Measurements from ENCODE around the gene KRT14. TPM values are rescaled to one million over a fixed set of nuclear protein-coding genes. Genes with fewer than 3 reads are reported as not detected.

KRT14 gene
- total RNA-seq, 1 donor from 2014 or later: not detected

GRCh38 chr17:41567317-41567716 is 19.4 kb downstream of the KRT14 start:
- no peak for DNase-seq (ENCODE audit: low read depth)

GRCh38 chr17:41565338-41565737 is 21.4 kb downstream of the KRT14 start:
- no peak for DNase-seq (ENCODE audit: low read depth)
- H3K4me3 ChIP-seq (ENCODE audit: low read depth, low read length): no peak overlapping the region
- TF ChIP-seq CTCF (conservative IDR thresholded peaks at IDR 0.05; ENCODE audit: low read depth, low read length): no peak

More at GRCh38 chr17:41567317-41567716, 19.4 kb downstream of the KRT14 start:
- no peak overlapping the region for H3K4me3 ChIP-seq (ENCODE audit: low read depth, low read length)
- no peak for TF ChIP-seq CTCF (conservative IDR thresholded peaks at IDR 0.05; ENCODE audit: low read depth, low read length)

DNA sequence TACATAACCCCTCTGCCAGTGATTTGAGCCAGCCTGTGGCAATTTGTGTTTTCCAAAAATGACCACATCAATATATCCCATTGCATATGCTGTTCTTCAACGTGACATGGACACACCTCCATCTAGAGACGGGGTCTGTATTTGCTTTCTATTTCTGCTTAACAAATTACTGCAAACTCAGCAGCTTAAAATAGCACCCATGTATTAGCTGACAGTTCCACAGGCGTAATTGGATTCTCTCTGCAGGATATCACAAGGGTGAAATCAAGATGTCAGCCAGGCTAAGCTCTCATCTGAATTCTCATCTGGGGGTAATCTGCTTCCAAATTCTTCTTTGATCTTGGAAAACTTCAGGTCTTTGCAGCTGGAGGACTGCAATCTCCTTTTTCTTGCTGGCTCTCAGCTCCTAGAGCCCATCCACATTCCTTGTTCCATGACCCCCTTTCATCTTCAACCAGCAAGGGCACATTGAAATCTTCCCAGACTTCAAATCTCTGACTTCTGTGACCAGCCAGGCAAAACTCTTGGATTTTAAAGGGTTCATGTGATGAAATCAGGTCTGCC is 23.0 kb downstream of the KRT14 start:
- no peak for DNase-seq (ENCODE audit: low read depth)
- no peak overlapping the region for H3K4me3 ChIP-seq (ENCODE audit: low read depth, low read length)
- no peak for TF ChIP-seq CTCF (conservative IDR thresholded peaks at IDR 0.05; ENCODE audit: low read depth, low read length)

DNA sequence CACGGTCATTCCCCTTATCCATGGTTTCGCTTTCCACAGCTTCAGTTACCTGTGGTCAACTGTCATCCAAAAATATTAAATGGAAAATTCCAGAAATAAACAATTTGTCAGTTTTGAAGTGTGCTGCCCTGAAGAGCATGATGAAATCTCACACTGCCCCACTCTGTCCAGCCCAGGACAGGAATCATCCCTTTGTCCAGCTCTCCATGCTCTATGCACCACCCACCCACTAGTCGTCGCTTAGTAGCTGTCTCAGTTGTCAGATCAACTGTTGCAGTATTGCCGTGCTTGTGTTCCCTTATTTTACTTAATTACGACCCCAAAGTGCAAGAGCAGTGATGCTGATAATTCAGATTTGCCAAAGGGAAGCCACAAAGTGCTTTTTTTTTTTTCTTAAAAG is 25.1 kb downstream of the KRT14 start:
- DNase-seq (ENCODE audit: low read depth): no peak
- H3K4me3 ChIP-seq (ENCODE audit: low read depth, low read length): no peak overlapping the region
- TF ChIP-seq CTCF (conservative IDR thresholded peaks at IDR 0.05; ENCODE audit: low read depth, low read length): no peak

- no peak overlapping the region for H3K4me3 ChIP-seq (ENCODE audit: low read depth, low read length)
- TF ChIP-seq CTCF (conservative IDR thresholded peaks at IDR 0.05; ENCODE audit: low read depth, low read length): no peak
- no peak for DNase-seq (ENCODE audit: low read depth)
These were observed 27.1 kb downstream of the KRT14 start for GRCh38 chr17:41559548-41559947.

DNA sequence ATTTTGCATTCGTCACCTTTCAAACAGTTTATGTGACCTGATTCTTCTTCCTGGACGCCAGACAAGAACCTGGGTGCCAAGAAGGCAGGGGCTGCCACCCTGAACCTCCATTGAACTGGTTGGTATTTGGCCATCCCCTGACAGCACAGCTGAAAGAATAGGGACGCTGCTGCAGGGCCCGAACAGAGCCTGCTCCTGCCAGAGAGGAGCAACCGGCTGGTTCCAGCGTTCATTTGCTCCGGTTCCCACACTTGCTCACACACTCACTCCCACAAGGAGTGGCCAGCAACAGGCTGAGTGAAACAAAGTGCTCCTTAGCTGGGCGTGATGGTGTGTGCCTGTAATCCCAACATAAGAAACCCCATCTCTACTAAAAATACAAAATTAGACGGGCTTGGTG is 29.8 kb downstream of the KRT14 start:
- no peak for TF ChIP-seq CTCF (conservative IDR thresholded peaks at IDR 0.05; ENCODE audit: low read depth, low read length)

GRCh38 chr17:41556306-41556705 is 30.4 kb downstream of the KRT14 start:
- no peak for DNase-seq (ENCODE audit: low read depth)
- TF ChIP-seq CTCF (conservative IDR thresholded peaks at IDR 0.05; ENCODE audit: low read depth, low read length): no peak

More for the DNA sequence above, 29.8 kb downstream of the KRT14 start:
- no peak for DNase-seq (ENCODE audit: low read depth)
- H3K4me3 ChIP-seq (ENCODE audit: low read depth, low read length): no peak overlapping the region

More at GRCh38 chr17:41556306-41556705, 30.4 kb downstream of the KRT14 start:
- no peak overlapping the region for H3K4me3 ChIP-seq (ENCODE audit: low read depth, low read length)

Data from epithelial cell of proximal tubule (primary cell).